Endothelial cell of umbilical vein (primary cell): ENCODE data around the gene VPS29. TPM values are rescaled to one million over a fixed set of nuclear protein-coding genes. Genes with fewer than 3 reads are reported as not detected.

Experiments used
- BruUV-seq: library from RNA; stranded (reverse); fragments of 400-500 nt; replicated peaks from 2 replicates; lab custom pipeline; 2021; lab: Mats Ljungman, UMichigan
- CTCF ChIA-PET: fragments of 300-600, 350-600 bp; sonication (Branson Sonifier 250); formaldehyde crosslinking; loops from one replicate; lab custom pipeline; 2021; ENCODE audit warnings: antibody characterized with exemption, inconsistent platforms; lab: Charles Lee
- POLR2A ChIA-PET: fragments of 300-600, 350-600 bp; sonication (Branson Sonifier 250); formaldehyde crosslinking; loops from one replicate; lab custom pipeline; 2021; ENCODE audit warnings: antibody characterized with exemption, inconsistent platforms; lab: Charles Lee
- DNase-seq: peaks from one replicate; pipeline ENCODE4 v3.0.0-alpha.2; 2011; ENCODE audit warnings: low read depth, low spot score
- FAIRE-seq: peaks from 2 replicates; lab custom pipeline; 2011; peaks lifted over from hg19 to GRCh38; lab: Jason Lieb, UNC
- H2AFZ ChIP-seq: 2 replicates; pipeline ENCODE4 v1.6.0; 2012; ENCODE audit warnings: low read depth, low read length, control low read depth, inconsistent platforms
- H3K27ac ChIP-seq: 2 replicates; pipeline ENCODE4 v1.5.1; 2011; ENCODE audit warnings: low read depth, mild to moderate bottlenecking, control low read depth, low read length, moderate library complexity; ENCODE audit not compliant: insufficient read depth
- H3K27me3 ChIP-seq, 2 experiments: 2 replicates each; pipeline versions ENCODE4 v1.6.0 to v1.6.1; 2011; ENCODE audit warnings: low read length in 2 of 2, mixed read lengths in 1 of 2; ENCODE audit not compliant: control insufficient read depth in 2 of 2, insufficient read depth in 2 of 2
- H3K36me3 ChIP-seq, 2 experiments: 2 replicates in 1 of 2; 3 replicates in 1 of 2; pipeline ENCODE4 v1.5.1; 2011; ENCODE audit warnings: low read length in 2 of 2, mild to moderate bottlenecking in 1 of 2, moderate library complexity in 1 of 2; ENCODE audit not compliant: control insufficient read depth in 2 of 2, insufficient read depth in 2 of 2; ENCODE audit errors: extremely low read depth in 1 of 2
- H3K4me1 ChIP-seq: 3 replicates; pipeline ENCODE4 v1.5.1; 2011; ENCODE audit warnings: mild to moderate bottlenecking, low read length; ENCODE audit not compliant: control insufficient read depth, insufficient read depth; ENCODE audit errors: extremely low read depth
- H3K4me2 ChIP-seq: 2 replicates; pipeline ENCODE4 v1.6.1; 2011; ENCODE audit warnings: low read length, control low read depth, mixed read lengths; ENCODE audit not compliant: insufficient read depth
- H3K4me3 ChIP-seq, 3 experiments: fragments of 200-600 bp in 1 of 3; sonication (generic), shearing (Covaris generic) in 1 of 3; replicated peaks in 1 of 3; 2 replicates each; pipeline ENCODE4 v1.5.1; 2011 to 2016; ENCODE audit warnings: control low read depth in 3 of 3, low read length in 3 of 3, mild to moderate bottlenecking in 2 of 3, inconsistent platforms in 1 of 3, low read depth in 1 of 3, moderate library complexity in 1 of 3; ENCODE audit not compliant: insufficient read depth in 1 of 3
- H3K79me2 ChIP-seq: 2 replicates; pipeline ENCODE4 v1.6.0; 2012; ENCODE audit warnings: low read length, inconsistent platforms; ENCODE audit not compliant: control insufficient read depth, insufficient read depth
- H3K9ac ChIP-seq: replicated peaks from 2 replicates; pipeline ENCODE3; 2011; ENCODE audit warnings: low read length, control low read depth; ENCODE audit not compliant: insufficient read depth; ENCODE audit errors: extremely low read depth
- H3K9me1 ChIP-seq: replicated peaks from 3 replicates; pipeline ENCODE4 v1.6.0; 2011; ENCODE audit warnings: mild to moderate bottlenecking, low read length; ENCODE audit not compliant: control insufficient read depth, insufficient read depth; ENCODE audit errors: extremely low read depth
- H3K9me3 ChIP-seq: replicated peaks from 2 replicates; pipeline ENCODE4 v1.5.1; 2012; ENCODE audit warnings: low read length, inconsistent platforms; ENCODE audit not compliant: control insufficient read depth, insufficient read depth
- H4K20me1 ChIP-seq: replicated peaks from 2 replicates; pipeline ENCODE3; 2011; ENCODE audit warnings: mild to moderate bottlenecking, low read length; ENCODE audit not compliant: control insufficient read depth, insufficient read depth; ENCODE audit errors: extremely low read depth
- CTCF ChIP-seq, 2 donors: IDR thresholded peaks; 1 replicate in 1 of 2; 2 replicates in 1 of 2; pipeline ENCODE4 v1.5.1; 2011; ENCODE audit warnings: low read length in 2 of 2, mild to moderate bottlenecking in 2 of 2, moderate library complexity in 2 of 2, control low read depth in 1 of 2, inconsistent platforms in 1 of 2, low read depth in 1 of 2; ENCODE audit not compliant: insufficient read depth in 1 of 2; ENCODE audit errors: extremely low read depth in 1 of 2
- EZH2 ChIP-seq: IDR thresholded peaks from 2 replicates; pipeline ENCODE4 v1.6.1; 2012; ENCODE audit warnings: borderline replicate concordance, low read depth, mild to moderate bottlenecking, moderate library complexity, low read length, inconsistent platforms; ENCODE audit not compliant: severe bottlenecking
- FOS ChIP-seq: IDR thresholded peaks from 2 replicates; pipeline ENCODE4 v1.6.1; 2011; ENCODE audit warnings: mild to moderate bottlenecking, low read length, moderate library complexity, borderline replicate concordance; ENCODE audit not compliant: insufficient read depth
- GATA2 ChIP-seq: IDR thresholded peaks from 2 replicates; pipeline ENCODE4 v1.7.0; 2011; ENCODE audit warnings: low read depth, mild to moderate bottlenecking, moderate library complexity, mixed read lengths, low read length; ENCODE audit not compliant: insufficient read length, insufficient read depth
- JUN ChIP-seq: IDR thresholded peaks from 2 replicates; pipeline ENCODE4 v1.6.1; 2011; ENCODE audit warnings: borderline replicate concordance, low read depth; ENCODE audit not compliant: insufficient read length, insufficient read depth
- MAX ChIP-seq: IDR thresholded peaks from 2 replicates; pipeline ENCODE4 v1.6.1; 2011; ENCODE audit not compliant: insufficient read depth, insufficient read length
- MYC ChIP-seq: IDR thresholded peaks from one replicate; pipeline ENCODE4 v1.6.1; 2011; ENCODE audit warnings: mild to moderate bottlenecking, low read depth, low read length
- POLR2A ChIP-seq: IDR thresholded peaks from 2 replicates; pipeline ENCODE4 v1.6.1; 2012; ENCODE audit warnings: low read depth, mild to moderate bottlenecking, control low read depth, low read length
- POLR2AphosphoS5 ChIP-seq: IDR thresholded peaks from 2 replicates; pipeline ENCODE4 v1.6.1; 2012; ENCODE audit warnings: low read depth, mild to moderate bottlenecking, control low read depth, low read length, moderate library complexity; ENCODE audit not compliant: insufficient read depth
- dilution Hi-C: fragments of 300-500 bp; cut with MboI; formaldehyde crosslinking; loops from one replicate; pipeline ENCODE4 v1.15.0; 2019; ENCODE audit warnings: low sequenced_read_pairs; ENCODE audit not compliant: extremely low pct_ligation_motif_present
- intact Hi-C: fragments of 100-400 bp; cut with micrococcal nuclease; formaldehyde crosslinking; loops from one replicate; pipeline ENCODE4 v1.10.0; 2022
- polyA plus RNA-seq, 4 experiments: library from polyadenylated mRNA; depleted of rRNA in 3 of 4; stranded (reverse) in 3 of 4; unstranded in 1 of 4; fragments of >200 nt; gene quantifications; 2 replicates each; pipeline versions ENCODE4 v1.2.1 to v1.2.3, GENCODE V29; 2011 to 2012; ENCODE audit warnings: missing spikeins in 1 of 4
- total RNA-seq: library from RNA; stranded (reverse); gene quantifications from 2 replicates; pipeline ENCODE4 v1.2.3, GENCODE V29; 2021

VPS29 gene
- total and polyA plus RNA-seq, 2 donors (not counting 3 experiments of a cell fraction or from before 2014, with no cell fraction given), result 138 to 155 TPM

GRCh38 chr12:110503432-110503831, 1.5 kb upstream of the VPS29 start:
- Histone ChIP-seq H4K20me1 (no peaks in the 10 kb centered on the region), H3K4me3 (no peak overlapping the region), H3K9me3 (no peaks in the 10 kb centered on the region), H3K4me1 (peaks cover 13% of the 10 kb centered on the region), H3K27me3 (no peaks in the 10 kb centered on the region), H3K79me2 (peaks cover 34% of the 10 kb centered on the region), H2AFZ (no peak overlapping the region), H3K9ac (no peak overlapping the region), H3K36me3 (peaks cover 0 to 5% of the 10 kb centered on the region in 2 experiments), H3K9me1 (no peaks in the 10 kb centered on the region), H3K27ac (no peak overlapping the region), H3K4me2 (no peak overlapping the region)
- no peak for TF ChIP-seq EZH2
- no peak for TF ChIP-seq MAX
- no peak for TF ChIP-seq POLR2A
- no peak for TF ChIP-seq GATA2
- no peak for TF ChIP-seq FOS
- TF ChIP-seq POLR2AphosphoS5, result no peak
- TF ChIP-seq JUN, result no peak
- TF ChIP-seq CTCF (IDR thresholded peaks at IDR 0.05; ENCODE audit: extremely low read depth in 1 of 2, insufficient read depth in 1 of 2, low read depth in 1 of 2, low read length in 2 of 2), result no peak
- no peak for TF ChIP-seq MYC
- no TSS peak for BruUV-seq
- ChIA-PET CTCF (interaction anchor here (1.5 to 1.7 kb wide), 2 partner anchors 10 to 98 kb away, joined by 4 to 8 read pairs; no protein-coding TSS in a partner anchor), POLR2A (no interaction called here)
- intact Hi-C loops (loop anchor here (5.0 kb wide), 2 partner anchors 194 to 239 kb away; partner anchors contain the start of gene PPP1CC), dilution Hi-C loops (no loop called here)
- FAIRE-seq (no peak), DNase-seq (no peak)
